ENCODE measurements around the gene C2orf81.

GRCh38 chr2:74420006-74420405 lies 1.4 kb downstream of the C2orf81 start:
- TF ChIP-seq POLR2A (IDR thresholded peaks at IDR 0.05) (no peak), CTCF (IDR thresholded peaks at IDR 0.05) (no peak)

Data from lower leg skin (tissue), 3 donors.